ENCODE results near the gene MCCC1.
A peak's percentile ranks its signal among the peaks of the same experiment; 100 is the strongest.

MCCC1 gene

GRCh38 chr3:183099026-183099837, at the start of gene MCCC1:
Gene MCCC1 (minus strand): TSS chr3:183099496. CDS start chr3:183099440, 56 bp downstream.
- TF ChIP-seq ARNTL (CRISPR knock-in tag; IDR thresholded peaks at IDR 0.05; ENCODE audit: borderline replicate concordance, low read depth) (no peak), ZFP3 (CRISPR knock-in tag; IDR thresholded peaks at IDR 0.05) (peak; percentile 36; the same call in 1 of the 2 replicates), BACH2 (CRISPR knock-in tag; IDR thresholded peaks at IDR 0.05; ENCODE audit: borderline replicate concordance) (no peak)
- TF ChIP-seq, protein P1, sequence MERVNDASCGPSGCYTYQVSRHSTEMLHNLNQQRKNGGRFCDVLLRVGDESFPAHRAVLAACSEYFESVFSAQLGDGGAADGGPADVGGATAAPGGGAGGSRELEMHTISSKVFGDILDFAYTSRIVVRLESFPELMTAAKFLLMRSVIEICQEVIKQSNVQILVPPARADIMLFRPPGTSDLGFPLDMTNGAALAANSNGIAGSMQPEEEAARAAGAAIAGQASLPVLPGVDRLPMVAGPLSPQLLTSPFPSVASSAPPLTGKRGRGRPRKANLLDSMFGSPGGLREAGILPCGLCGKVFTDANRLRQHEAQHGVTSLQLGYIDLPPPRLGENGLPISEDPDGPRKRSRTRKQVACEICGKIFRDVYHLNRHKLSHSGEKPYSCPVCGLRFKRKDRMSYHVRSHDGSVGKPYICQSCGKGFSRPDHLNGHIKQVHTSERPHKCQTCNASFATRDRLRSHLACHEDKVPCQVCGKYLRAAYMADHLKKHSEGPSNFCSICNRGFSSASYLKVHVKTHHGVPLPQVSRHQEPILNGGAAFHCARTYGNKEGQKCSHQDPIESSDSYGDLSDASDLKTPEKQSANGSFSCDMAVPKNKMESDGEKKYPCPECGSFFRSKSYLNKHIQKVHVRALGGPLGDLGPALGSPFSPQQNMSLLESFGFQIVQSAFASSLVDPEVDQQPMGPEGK (CRISPR knock-in tag; IDR thresholded peaks at IDR 0.05; ENCODE audit: borderline replicate concordance), result 0 out of 2 replicates have a peak, but pooled peaks have one; percentile 24
- peak; percentile 100 for ATAC-seq

DNA sequence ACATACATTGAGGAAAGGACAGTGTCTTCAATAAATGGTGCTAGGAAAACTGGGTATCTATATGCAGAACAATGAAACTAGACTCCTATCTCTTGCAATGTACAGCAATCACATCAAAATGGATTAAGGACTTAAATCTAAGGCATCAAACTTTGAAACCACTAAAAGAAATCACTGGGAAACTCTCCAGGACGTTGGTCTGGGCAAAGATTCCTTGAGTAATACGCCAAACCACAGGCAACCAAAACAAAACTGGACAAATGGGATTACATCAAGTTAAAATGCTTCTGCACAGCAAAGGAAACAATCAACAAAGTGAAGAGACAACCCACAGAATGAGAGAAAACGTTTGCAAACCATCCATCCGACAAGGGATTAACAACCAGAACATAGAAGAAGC, 48.8 kb upstream of the MCCC1 start:
- no peak for ATAC-seq
- TF ChIP-seq, protein P1 (CRISPR knock-in tag; IDR thresholded peaks at IDR 0.05; ENCODE audit: borderline replicate concordance), result 0 out of 2 replicates have a peak, but pooled peaks have one; percentile 44
- no peak for TF ChIP-seq TCF4 (CRISPR knock-in tag; IDR thresholded peaks at IDR 0.05; ENCODE audit: borderline replicate concordance)

- ATAC-seq, result no peak
- TF ChIP-seq ISL1 (CRISPR knock-in tag; IDR thresholded peaks at IDR 0.05), result no peak
- TF ChIP-seq CSDC2 (CRISPR knock-in tag; IDR thresholded peaks at IDR 0.05), result no peak
- TF ChIP-seq ZNF8 (CRISPR knock-in tag; IDR thresholded peaks at IDR 0.05), result no peak
- TF ChIP-seq SNAI2 (CRISPR knock-in tag; IDR thresholded peaks at IDR 0.05), result no peak
Observed at GRCh38 chr3:183144363-183144762, 45.1 kb upstream of the MCCC1 start.

- ATAC-seq, result no peak
- TF ChIP-seq, protein P2, sequence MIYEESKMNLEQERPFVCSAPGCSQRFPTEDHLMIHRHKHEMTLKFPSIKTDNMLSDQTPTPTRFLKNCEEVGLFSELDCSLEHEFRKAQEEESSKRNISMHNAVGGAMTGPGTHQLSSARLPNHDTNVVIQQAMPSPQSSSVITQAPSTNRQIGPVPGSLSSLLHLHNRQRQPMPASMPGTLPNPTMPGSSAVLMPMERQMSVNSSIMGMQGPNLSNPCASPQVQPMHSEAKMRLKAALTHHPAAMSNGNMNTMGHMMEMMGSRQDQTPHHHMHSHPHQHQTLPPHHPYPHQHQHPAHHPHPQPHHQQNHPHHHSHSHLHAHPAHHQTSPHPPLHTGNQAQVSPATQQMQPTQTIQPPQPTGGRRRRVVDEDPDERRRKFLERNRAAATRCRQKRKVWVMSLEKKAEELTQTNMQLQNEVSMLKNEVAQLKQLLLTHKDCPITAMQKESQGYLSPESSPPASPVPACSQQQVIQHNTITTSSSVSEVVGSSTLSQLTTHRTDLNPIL (CRISPR knock-in tag; IDR thresholded peaks at IDR 0.05; ENCODE audit: low read depth), result no peak
- TF ChIP-seq ZFP30 (CRISPR knock-in tag; IDR thresholded peaks at IDR 0.05), result no peak
- TF ChIP-seq ISL1 (CRISPR knock-in tag; IDR thresholded peaks at IDR 0.05), result no peak
- TF ChIP-seq ARNTL (CRISPR knock-in tag; IDR thresholded peaks at IDR 0.05; ENCODE audit: borderline replicate concordance, low read depth), result no peak
Observed at GRCh38 chr3:183142199-183142598, 42.9 kb upstream of the MCCC1 start.

DNA sequence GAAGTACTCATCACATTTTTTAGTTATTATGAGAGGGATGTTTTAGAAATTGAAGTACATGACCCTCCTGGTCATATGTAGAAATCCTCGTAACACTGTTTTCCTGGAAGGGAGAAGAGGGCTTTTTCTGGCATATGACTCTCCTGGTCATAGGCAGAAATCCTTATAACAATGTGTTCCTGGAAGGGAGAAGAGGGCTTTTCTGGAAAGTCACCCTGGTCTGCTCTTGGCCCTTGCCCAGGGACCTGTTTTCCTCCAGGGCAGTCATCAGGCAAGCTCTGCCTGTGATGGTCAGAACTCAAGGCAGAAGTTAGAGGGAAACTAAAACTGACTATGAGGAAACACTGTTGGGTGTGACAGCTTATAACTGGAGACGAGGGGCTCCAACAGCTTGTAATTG, 35.5 kb upstream of the MCCC1 start:
- no peak for TF ChIP-seq ISL1 (CRISPR knock-in tag; IDR thresholded peaks at IDR 0.05)
- TF ChIP-seq, protein P2 (CRISPR knock-in tag; IDR thresholded peaks at IDR 0.05; ENCODE audit: low read depth), result no peak
- TF ChIP-seq TCF4 (CRISPR knock-in tag; IDR thresholded peaks at IDR 0.05; ENCODE audit: borderline replicate concordance), result no peak
- TF ChIP-seq ARNTL (CRISPR knock-in tag; IDR thresholded peaks at IDR 0.05; ENCODE audit: borderline replicate concordance, low read depth), result no peak
- TF ChIP-seq OSR1 (CRISPR knock-in tag; IDR thresholded peaks at IDR 0.05), result no peak
- TF ChIP-seq SNAI2 (CRISPR knock-in tag; IDR thresholded peaks at IDR 0.05), result no peak
- no peak for TF ChIP-seq GLIS3 (CRISPR knock-in tag; IDR thresholded peaks at IDR 0.05)
- no peak for TF ChIP-seq ZNF8 (CRISPR knock-in tag; IDR thresholded peaks at IDR 0.05)
- no peak for TF ChIP-seq TOX (CRISPR knock-in tag; IDR thresholded peaks at IDR 0.05; ENCODE audit: borderline replicate concordance)
- TF ChIP-seq ZNF70 (CRISPR knock-in tag; IDR thresholded peaks at IDR 0.05), result no peak
- no peak for TF ChIP-seq BACH2 (CRISPR knock-in tag; IDR thresholded peaks at IDR 0.05; ENCODE audit: borderline replicate concordance)

GRCh38 chr3:183132409-183132808, 33.1 kb upstream of the MCCC1 start:
- ATAC-seq, result no peak
- TF ChIP-seq, protein P2 (CRISPR knock-in tag; IDR thresholded peaks at IDR 0.05; ENCODE audit: low read depth), result no peak
- TF ChIP-seq PPARA (CRISPR knock-in tag; IDR thresholded peaks at IDR 0.05; ENCODE audit: borderline replicate concordance) (no peak), GLIS3 (CRISPR knock-in tag; IDR thresholded peaks at IDR 0.05) (no peak), CSRNP3 (CRISPR knock-in tag; IDR thresholded peaks at IDR 0.05) (no peak), TCF4 (CRISPR knock-in tag; IDR thresholded peaks at IDR 0.05; ENCODE audit: borderline replicate concordance) (no peak)
- TF ChIP-seq, protein P3, sequence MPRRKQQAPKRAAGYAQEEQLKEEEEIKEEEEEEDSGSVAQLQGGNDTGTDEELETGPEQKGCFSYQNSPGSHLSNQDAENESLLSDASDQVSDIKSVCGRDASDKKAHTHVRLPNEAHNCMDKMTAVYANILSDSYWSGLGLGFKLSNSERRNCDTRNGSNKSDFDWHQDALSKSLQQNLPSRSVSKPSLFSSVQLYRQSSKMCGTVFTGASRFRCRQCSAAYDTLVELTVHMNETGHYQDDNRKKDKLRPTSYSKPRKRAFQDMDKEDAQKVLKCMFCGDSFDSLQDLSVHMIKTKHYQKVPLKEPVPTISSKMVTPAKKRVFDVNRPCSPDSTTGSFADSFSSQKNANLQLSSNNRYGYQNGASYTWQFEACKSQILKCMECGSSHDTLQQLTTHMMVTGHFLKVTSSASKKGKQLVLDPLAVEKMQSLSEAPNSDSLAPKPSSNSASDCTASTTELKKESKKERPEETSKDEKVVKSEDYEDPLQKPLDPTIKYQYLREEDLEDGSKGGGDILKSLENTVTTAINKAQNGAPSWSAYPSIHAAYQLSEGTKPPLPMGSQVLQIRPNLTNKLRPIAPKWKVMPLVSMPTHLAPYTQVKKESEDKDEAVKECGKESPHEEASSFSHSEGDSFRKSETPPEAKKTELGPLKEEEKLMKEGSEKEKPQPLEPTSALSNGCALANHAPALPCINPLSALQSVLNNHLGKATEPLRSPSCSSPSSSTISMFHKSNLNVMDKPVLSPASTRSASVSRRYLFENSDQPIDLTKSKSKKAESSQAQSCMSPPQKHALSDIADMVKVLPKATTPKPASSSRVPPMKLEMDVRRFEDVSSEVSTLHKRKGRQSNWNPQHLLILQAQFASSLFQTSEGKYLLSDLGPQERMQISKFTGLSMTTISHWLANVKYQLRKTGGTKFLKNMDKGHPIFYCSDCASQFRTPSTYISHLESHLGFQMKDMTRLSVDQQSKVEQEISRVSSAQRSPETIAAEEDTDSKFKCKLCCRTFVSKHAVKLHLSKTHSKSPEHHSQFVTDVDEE (CRISPR knock-in tag; IDR thresholded peaks at IDR 0.05), result no peak

More for the DNA sequence above, 35.5 kb upstream of the MCCC1 start:
- ATAC-seq, result no peak

All from SK-N-SH treated with all-trans-retinoic acid at 6 μM for 48 hours (cell line).